Gastroesophageal sphincter (tissue), 4 donors: ENCODE data around the gene NRG2. TPM values are rescaled to one million over a fixed set of nuclear protein-coding genes. Genes with fewer than 3 reads are reported as not detected.

Experiments used
- ATAC-seq: fragments of 150-250 bp; one replicate; pipeline ENCODE4 v1.9.1; 2016; ENCODE audit warnings: mild to moderate bottlenecking, moderate library complexity
- H3K27ac ChIP-seq, 4 donors: fragments of 200-600 bp; sonication (generic) in 3 of 4; 1 replicate in 3 of 4; 2 replicates in 1 of 4; pipeline ENCODE4 v1.5.1; 2016 to 2019
- H3K27me3 ChIP-seq: fragments of 200-600 bp; sonication (generic); one replicate; pipeline ENCODE4 v1.5.1; 2019
- H3K36me3 ChIP-seq, 2 donors: fragments of 200-600 bp; sonication (generic); one replicate each; pipeline ENCODE4 v1.5.1; 2019; ENCODE audit warnings: control low read depth in 1 of 2
- H3K4me1 ChIP-seq, 3 donors: fragments of 200-600 bp; sonication (generic); 1 replicate in 2 of 3; 2 replicates in 1 of 3; pipeline ENCODE4 v1.5.1; 2016 to 2019; ENCODE audit warnings: control low read depth in 2 of 3
- H3K4me3 ChIP-seq, 2 donors: fragments of 200-600 bp; sonication (generic); one replicate each; pipeline ENCODE4 v1.5.1; 2019; ENCODE audit warnings: mild to moderate bottlenecking in 1 of 2, moderate library complexity in 1 of 2
- H3K9me3 ChIP-seq, 3 donors: fragments of 200-600 bp; sonication (generic); one replicate each; pipeline ENCODE4 v1.5.1; 2017 to 2019; ENCODE audit warnings: control low read depth in 2 of 3
- EP300 ChIP-seq: sonication (generic); formaldehyde crosslinking; IDR thresholded peaks from one replicate; pipeline ENCODE4 v1.6.1; 2017; ENCODE audit warnings: antibody characterized with exemption, mild to moderate bottlenecking
- POLR2A ChIP-seq, 2 donors: fragments of 450-650 bp; IDR thresholded peaks; one replicate each; pipeline ENCODE4 v1.6.1; 2017; ENCODE audit warnings: antibody characterized with exemption in 2 of 2, mild to moderate bottlenecking in 2 of 2, moderate library complexity in 1 of 2
- POLR2AphosphoS5 ChIP-seq: sonication (generic); formaldehyde crosslinking; IDR thresholded peaks from one replicate; pipeline ENCODE4 v1.6.1; 2017; ENCODE audit warnings: antibody characterized with exemption
- WGBS, 2 donors: methylation state at CpG; one replicate each; pipeline ENCODE4 v1.1.5; 2018; ENCODE audit warnings: low coverage in 1 of 2; 5-methylcytosine and 5-hydroxymethylcytosine counted together
- total RNA-seq, 4 donors: library from RNA; depleted of rRNA; stranded (reverse); fragments of >200 nt; gene quantifications; one replicate each; pipeline ENCODE4 v1.1.0, GENCODE V29; 2016
- TF ChIP-seq, protein P1 (sequence below), 4 experiments: fragments of 200-600 bp in 2 of 4; fragments of 450-650 bp in 2 of 4; sonication (generic) in 1 of 4; IDR thresholded peaks; one replicate each; pipeline ENCODE4 v1.5.1; 2017 to 2019; ENCODE audit warnings: antibody characterized with exemption in 4 of 4, mild to moderate bottlenecking in 2 of 4, moderate library complexity in 2 of 4

The NRG2 gene
- total RNA-seq, 4 donors from 2014 or later, result 3.2 to 7.6 (median 5.1) TPM

DNA sequence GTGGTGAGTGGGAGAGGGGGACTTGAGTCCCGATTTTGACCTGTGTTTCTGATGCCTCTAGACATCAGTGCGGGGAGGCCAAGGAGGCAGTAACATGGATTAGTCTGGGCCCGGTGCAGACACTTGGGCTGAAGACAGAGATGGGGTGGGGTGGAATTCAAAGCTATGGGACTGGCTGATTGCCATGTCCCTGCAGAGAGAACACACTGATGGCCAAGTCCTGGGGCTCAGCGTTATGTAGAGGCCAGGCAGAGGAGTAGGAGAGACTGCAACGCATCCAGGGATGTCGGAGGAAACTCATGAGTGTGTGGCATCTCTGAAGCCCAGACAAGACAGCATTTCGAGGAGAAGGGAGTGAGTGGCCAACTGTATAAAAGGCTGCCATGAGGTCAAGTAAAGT, 217.4 kb downstream of the NRG2 start:
- no peak overlapping the region for H3K27ac ChIP-seq
- ATAC-seq, result no peak
- H3K9me3 ChIP-seq, result no peaks in the 10 kb centered on the region
- no peaks in the 10 kb centered on the region for H3K36me3 ChIP-seq
- 70 to 80% methylated on average over 1 to 6 of the region's 7 CpGs for WGBS, 2 donors
- H3K27me3 ChIP-seq, result peaks cover 4% of the 10 kb centered on the region
- TF ChIP-seq POLR2AphosphoS5 (no peak), POLR2A (IDR thresholded peaks at IDR 0.05) (no peak), EP300 (no peak)
- TF ChIP-seq, protein P1, sequence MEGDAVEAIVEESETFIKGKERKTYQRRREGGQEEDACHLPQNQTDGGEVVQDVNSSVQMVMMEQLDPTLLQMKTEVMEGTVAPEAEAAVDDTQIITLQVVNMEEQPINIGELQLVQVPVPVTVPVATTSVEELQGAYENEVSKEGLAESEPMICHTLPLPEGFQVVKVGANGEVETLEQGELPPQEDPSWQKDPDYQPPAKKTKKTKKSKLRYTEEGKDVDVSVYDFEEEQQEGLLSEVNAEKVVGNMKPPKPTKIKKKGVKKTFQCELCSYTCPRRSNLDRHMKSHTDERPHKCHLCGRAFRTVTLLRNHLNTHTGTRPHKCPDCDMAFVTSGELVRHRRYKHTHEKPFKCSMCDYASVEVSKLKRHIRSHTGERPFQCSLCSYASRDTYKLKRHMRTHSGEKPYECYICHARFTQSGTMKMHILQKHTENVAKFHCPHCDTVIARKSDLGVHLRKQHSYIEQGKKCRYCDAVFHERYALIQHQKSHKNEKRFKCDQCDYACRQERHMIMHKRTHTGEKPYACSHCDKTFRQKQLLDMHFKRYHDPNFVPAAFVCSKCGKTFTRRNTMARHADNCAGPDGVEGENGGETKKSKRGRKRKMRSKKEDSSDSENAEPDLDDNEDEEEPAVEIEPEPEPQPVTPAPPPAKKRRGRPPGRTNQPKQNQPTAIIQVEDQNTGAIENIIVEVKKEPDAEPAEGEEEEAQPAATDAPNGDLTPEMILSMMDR (IDR thresholded peaks at IDR 0.05), result no peak
- H3K4me3 ChIP-seq, result no peak overlapping the region
- no peaks in the 10 kb centered on the region for H3K4me1 ChIP-seq

DNA sequence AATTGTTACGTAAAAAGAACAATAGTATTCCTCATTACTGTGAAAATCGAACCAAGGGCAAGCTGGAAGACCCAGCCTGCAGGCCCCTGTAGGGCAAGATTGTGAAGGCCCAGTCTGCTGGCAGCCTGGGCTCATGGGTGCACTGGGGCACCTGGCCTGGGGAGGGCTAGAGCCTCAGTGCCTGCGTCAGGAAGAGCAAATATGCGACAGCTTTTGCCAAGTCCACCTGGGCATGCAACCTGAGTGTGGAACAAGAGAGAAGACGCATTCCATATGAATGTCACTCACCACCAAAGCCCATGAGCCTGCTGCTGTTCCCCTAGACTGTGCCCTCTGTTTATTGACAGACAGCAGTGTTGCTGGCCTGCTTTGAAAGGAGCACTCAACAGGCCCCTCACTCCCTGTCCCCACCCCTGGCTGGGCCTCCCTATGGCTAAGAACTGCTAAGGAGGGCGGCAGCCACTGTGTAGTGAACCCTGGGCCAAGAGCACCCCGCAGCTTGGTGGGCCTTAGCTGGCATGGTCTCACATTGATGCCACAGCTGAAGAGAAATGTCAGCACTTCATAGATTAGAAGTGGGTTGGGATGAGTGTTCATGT, 219.2 kb downstream of the NRG2 start:
- Histone ChIP-seq H3K27me3 (peaks cover 4% of the 10 kb centered on the region), H3K27ac (no peak overlapping the region), H3K36me3 (no peaks in the 10 kb centered on the region), H3K9me3 (peaks cover 0 to 6% (median 0%) of the 10 kb centered on the region in 3 donors), H3K4me3 (no peak overlapping the region), H3K4me1 (no peaks in the 10 kb centered on the region)
- WGBS, 2 donors, result 70 to 88% methylated on average over 2 to 3 of the region's 7 CpGs
- TF ChIP-seq POLR2A (IDR thresholded peaks at IDR 0.05), result no peak
- no peak for TF ChIP-seq POLR2AphosphoS5
- TF ChIP-seq EP300, result no peak
- TF ChIP-seq, protein P1 (IDR thresholded peaks at IDR 0.05), result no peak
- ATAC-seq, result no peak

DNA sequence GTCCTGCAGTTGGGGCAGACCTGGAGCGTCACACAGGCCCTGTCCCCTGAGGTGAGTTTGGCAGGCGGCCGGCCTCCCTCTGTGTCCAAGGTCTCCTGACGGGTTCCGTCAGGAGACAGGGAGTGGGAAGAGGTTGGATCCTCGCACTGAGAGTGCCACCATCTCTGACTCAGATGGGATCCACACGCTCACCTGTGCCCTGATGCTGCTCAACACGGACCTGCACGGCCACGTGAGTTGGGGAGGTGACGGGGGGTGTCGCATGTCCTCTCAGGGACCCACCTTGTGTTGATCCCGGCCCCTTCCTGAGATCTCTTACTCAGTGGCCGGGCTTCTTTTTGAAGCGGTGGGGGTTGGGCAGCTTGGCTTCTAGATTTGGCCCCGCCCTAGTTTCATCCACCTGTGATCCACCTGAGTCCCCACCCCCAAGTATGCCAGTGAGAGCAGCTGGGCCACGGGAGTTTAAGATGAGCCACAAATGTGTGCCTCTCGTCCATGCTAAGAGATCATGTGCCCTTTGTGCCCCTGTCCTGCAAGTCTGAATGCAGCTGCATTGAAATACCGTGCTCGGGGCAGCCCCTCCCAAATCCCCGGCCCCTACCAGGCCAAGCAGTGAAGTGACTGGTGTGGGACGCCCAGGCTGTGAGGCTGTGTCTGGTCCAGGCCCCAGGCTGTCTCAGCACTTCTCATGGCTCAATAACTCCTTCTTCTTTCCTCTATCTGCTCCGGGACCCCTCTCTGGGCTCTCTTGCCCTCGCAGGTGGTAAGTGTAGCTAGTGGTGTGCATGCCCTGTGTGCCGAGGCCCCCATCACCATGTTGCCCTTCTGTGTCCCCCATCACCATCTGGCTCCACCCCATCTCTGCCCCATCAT, 220.3 kb downstream of the NRG2 start:
- Histone ChIP-seq H3K9me3 (peaks cover 0 to 13% (median 0%) of the 10 kb centered on the region in 3 donors), H3K4me3 (no peak overlapping the region), H3K4me1 (no peaks in the 10 kb centered on the region), H3K36me3 (no peaks in the 10 kb centered on the region), H3K27me3 (peaks cover 4% of the 10 kb centered on the region), H3K27ac (no peak overlapping the region)
- TF ChIP-seq POLR2AphosphoS5 (no peak), POLR2A (IDR thresholded peaks at IDR 0.05) (no peak), EP300 (no peak)
- TF ChIP-seq, protein P1 (IDR thresholded peaks at IDR 0.05), result no peak
- 77 to 80% methylated on average over 1 to 11 of the region's 25 CpGs for WGBS, 2 donors
- no peak for ATAC-seq

DNA sequence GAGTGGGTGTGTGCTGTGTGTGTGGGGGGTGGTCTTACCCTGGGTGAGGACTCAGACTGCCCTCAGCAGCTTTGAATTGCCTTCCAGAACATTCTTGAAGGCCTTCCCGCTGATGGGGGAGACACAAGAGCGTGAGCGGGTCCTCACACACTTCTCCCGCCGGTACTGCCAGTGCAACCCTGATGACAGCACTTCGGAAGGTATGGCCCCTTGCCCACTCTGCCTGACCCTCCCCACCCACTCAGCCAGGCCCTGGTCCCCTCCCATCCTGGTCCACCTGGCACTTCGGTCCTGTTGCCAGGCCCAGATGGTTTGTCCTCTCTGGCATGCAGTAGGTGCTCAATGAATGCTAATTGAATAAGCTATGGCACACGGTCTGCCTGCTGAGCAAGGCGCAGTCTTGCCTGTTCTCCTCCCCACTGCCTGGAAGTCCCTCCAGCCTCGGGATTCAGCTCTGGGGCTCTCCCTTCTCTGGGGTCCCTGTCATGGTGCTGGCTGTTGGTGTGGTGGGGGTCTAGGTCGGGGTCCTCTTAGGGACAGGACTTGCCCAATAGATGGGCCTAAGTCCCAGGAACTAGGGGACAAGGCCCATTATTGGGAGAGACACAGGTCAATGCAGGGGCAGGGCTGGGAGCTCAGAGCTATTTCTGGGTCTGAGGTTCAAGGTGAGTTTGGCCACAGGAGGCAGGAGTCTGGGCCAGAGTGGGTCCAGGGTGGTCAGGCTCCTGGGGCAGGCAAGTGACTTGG, 221.1 kb downstream of the NRG2 start:
- WGBS, 2 donors, result no CpG with 5 or more reads among the region's 11 CpGs
- Histone ChIP-seq H3K27me3 (peaks cover 4% of the 10 kb centered on the region), H3K9me3 (peaks cover 0 to 13% (median 0%) of the 10 kb centered on the region in 3 donors), H3K4me1 (no peaks in the 10 kb centered on the region), H3K36me3 (no peaks in the 10 kb centered on the region), H3K27ac (no peak overlapping the region), H3K4me3 (no peak overlapping the region)
- TF ChIP-seq POLR2AphosphoS5, result no peak
- TF ChIP-seq, protein P1 (IDR thresholded peaks at IDR 0.05), result no peak
- no peak for TF ChIP-seq POLR2A (IDR thresholded peaks at IDR 0.05)
- no peak for TF ChIP-seq EP300
- ATAC-seq, result peak; percentile 20
